NCI-H2171 (cell line): Measurements from ENCODE around the gene DRGX.

Experiments used
- DNase-seq: peaks from one replicate; lab custom pipeline; 2025; lab: John Stamatoyannopoulos, UW

Gene DRGX

GRCh38 chr10:49395741-49396665, at the start of gene DRGX:
Gene DRGX, minus strand, starts transcription at chr10:49396089. Its CDS starts 649 bp downstream, at chr10:49395440.
- DNase-seq: no peak

DNA sequence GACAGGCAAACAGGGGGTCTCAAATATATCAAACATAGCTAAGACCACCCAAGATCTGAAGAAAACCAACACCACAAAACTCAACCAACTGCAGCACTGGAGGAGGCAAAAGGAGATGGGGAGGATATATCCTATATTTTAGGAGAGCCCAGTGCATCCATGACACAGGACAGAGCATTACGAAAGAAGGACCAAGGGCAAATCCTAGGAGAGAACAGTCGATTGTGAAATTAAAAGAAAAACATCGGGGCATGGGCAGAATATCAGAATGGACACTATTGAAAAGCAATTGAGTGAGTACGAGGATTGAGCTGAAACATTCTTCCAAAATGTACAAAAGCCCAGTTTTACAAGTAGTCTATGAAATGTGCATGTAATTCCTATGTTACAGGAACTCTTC, 48.5 kb upstream of the DRGX start:
- no peak for DNase-seq

DNA sequence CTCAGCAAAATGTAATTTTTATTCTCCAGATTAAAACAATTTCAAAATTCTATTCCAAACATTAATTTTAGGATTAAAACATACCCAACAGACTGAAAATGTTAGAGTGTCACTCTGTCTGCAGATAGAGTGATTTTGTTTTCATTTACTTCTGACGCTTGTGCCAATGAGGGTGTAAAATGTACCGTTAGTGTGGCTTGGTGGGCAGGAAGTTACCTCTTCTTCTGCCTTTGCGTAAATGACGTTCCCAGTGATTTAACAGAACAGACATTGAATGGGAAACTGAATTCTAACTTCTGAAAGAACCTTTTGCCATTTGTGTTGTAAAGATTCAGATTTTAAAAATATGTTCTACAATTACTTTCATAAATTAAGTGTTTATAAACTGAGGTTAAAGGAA, 47.0 kb upstream of the DRGX start:
- no peak for DNase-seq

DNA sequence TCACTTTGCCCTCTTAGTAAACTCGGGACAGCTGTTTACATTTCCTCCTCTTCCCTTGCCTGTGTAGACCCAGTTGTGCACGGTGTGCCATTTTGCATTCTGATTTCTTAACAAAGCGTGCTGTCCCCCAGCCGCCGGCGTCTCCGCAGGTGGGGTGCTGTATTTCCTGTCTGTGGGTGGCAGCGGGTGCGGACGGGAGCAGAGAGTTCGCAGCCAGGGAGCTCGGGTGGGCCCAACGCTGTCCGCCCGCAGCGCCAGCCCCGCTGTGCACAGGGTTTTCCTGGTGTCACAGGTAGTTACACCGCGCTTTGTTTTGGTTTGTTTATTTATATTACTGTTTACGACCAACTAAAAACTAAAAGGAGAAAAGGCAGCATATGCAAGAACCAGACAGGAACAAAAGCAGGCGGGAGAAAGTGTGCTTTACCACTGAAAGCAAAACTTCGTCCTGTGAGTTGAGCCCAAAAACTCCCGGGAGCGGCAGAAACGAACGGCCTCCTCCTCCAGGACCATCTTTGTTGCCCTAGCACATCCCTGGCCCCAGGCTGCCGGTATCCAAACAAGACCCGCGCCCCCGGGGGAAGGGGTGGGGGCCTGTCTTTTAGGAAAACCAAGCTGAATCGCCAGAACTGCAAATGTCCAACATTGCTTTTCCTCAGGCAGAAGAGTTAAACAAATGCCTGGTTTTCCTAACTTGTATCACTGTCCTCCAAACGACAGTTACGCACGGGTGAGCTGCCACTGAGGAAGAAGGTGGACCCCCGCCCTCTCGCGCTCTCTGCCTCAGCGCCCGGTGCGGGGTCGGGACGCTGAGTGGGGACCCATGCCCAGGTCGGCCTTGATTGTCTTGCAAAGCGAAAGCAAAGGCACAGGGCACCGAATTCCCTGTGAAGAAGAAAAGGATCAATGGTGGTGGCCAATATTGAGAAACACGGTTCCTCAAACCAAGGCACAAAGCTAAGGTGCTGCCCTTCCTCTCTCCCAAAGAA, 45.9 kb upstream of the DRGX start:
- no peak for DNase-seq

DNA sequence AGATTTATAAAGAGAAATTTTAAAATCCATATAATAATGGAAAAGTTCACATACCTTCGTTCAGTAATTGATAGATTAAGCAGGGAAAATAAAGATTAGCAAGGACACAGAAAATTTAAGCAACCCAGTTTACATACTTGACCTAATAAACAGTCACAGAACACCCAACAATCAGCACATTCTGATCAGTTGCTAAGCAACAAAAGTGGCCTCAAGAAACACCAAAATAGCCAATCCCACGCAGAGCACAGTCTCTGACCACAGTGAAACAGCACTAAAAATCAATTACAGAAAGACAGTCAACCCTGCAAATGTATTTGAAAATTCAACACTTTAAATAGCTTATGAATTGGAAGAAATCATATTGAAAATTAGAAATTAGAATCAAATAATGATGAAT, 39.3 kb upstream of the DRGX start:
- DNase-seq: no peak

GRCh38 chr10:49433069-49433468, 37.2 kb upstream of the DRGX start:
- DNase-seq: no peak

GRCh38 chr10:49431426-49431825, 35.5 kb upstream of the DRGX start:
- DNase-seq: no peak

DNA sequence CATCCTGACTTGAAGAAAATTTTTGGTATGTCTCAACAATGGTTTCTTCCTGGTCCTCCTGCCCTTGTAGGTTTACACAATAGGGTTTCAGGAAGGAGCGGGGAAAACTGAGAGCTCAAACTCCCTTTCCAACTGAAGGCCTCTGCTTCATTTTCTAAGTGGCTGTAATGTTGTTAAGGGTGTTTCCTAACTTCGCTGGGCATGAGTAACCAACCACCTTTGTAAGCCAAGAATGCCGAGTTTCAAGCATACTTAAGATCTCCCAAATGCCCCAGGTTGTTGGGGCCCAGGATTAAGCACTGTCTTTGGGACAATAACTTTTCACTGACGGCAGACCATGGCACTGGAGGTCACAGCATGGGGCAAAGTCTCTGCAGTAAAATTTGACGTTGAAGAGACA, 33.6 kb upstream of the DRGX start:
- no peak for DNase-seq

DNA sequence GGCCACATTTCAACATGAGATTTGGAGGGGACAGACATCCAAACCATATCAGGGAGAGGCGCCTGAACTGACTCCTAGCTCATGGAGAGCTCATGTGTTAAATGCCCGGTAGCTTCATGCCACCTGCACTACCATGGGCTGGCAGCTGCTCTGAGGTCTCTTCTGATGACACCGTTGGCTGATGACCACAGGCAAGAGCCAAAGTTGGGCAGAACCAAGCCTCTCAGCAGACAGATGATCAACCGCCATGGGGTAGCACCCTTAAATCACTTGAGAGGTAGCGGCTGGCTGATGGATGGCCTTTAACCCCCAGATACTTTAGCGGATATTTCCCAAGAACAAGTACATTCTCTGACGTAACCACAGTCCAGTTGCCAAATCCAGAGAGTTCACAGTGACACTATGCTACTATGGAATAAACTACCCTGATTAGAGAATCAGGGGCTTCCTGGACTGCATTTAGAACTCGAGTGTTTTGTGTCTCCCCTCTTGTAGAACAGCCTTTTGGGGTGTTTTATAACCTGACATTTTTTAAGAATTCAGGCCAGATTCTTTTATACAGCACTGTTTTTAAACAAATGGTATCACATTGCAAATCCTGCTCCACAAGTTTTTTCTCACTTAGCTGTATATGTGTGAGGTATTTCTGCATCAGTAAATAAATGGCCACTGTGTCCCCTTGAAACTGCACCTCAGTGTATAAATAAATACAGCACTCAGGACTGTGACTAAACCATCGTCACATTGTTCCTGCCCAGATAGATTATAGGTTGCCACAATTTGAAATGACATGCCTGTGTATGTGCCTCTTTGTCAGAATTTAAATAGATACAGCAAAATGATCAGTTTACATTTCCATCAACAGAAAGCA, 30.8 kb upstream of the DRGX start:
- no peak for DNase-seq

GRCh38 chr10:49419005-49419404, 23.1 kb upstream of the DRGX start:
- no peak for DNase-seq

- DNase-seq: no peak
Observed at GRCh38 chr10:49418328-49418727, 22.4 kb upstream of the DRGX start.

DNA sequence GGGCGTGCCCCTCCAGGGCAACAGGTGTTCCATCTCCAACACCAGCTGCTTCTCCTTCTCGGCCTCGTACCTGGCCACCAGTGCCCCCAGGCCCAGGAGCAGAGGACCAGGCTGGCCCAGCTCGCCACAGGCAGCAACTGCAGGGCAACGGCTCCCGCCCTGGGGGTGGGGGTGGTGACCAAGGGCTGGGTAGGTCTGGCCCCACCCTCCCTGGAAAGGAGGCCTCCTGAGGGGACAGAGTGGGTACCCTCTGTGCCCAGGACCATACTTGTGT, 22.1 kb upstream of the DRGX start:
- no peak for DNase-seq

- no peak for DNase-seq
Observed at GRCh38 chr10:49417311-49418052, 21.6 kb upstream of the DRGX start.

GRCh38 chr10:49415846-49416245, 20.0 kb upstream of the DRGX start:
- no peak for DNase-seq

DNA sequence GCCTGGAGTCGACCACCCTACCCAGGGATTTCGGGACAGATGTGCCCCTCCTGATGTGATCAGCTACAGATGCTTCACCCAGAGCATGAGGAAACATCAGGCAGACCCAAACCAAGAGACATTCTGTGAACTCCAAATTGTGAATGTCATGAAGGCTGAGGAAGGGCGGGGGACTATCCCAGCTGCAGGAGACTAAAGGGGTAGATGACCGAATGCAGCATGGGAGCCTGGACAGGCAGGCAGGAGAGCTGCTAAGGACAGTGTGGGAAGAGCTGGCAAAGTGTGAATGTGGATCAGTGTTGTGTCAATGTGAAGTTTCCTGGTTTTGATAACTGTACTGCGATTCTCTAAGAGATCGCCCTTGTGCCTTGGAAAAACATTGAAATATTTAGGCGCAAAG, 19.2 kb upstream of the DRGX start:
- DNase-seq: no peak

DNA sequence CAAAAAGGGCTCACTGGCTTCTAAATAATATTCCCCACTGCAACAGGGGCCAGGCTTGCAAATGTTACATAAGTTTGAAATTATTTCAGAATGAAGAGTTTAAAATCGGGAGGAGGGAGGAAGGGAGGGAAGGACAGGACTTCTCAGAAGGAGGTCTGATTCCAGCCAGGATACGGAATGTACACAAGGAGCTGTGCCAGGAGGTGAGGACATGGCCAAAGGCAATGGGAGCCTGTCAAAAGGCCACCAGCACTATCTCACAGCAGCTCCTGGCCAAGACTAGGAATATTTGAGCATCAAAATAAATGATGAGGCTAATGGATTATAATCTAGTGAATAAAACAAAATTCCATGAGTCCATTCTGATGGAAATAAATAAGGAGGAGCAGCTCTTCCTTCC, 18.6 kb upstream of the DRGX start:
- no peak for DNase-seq

GRCh38 chr10:49412571-49412970, 16.7 kb upstream of the DRGX start:
- DNase-seq: no peak

DNA sequence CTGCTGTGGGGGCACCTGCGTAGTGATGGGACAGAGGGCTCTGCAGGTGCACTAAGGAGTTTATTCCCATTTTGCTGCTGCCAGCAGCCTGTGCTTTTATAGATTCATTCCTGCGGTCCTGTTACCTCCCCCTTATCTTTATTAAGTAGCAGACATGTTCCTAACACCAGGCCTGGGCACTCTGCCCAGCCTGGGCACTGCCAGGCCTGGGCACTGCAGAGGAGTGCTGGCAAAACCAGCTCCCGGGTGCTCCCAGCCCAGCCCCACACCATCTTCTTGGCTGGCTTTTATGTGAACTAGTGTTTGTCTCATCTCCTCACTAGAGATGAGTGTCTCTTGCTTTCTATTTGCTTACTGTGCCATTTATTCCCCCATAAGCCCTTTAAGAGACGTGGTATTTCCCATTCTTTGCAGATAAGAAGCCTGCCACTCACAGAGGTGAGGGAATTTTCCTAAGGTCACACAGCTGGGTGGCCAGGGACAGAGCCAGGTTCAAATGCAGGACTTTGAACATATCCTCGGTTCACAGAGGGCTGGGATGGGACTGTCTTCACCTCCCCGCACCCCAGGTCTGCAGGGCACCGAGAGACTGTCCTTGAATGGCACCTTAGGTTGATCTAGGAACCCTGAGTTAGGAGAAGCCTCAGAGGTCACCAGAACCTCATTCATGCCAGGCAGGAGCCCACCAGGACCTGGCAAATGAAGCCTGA, 14.6 kb upstream of the DRGX start:
- DNase-seq: no peak

- no peak for DNase-seq
Observed at GRCh38 chr10:49409755-49410154, 13.9 kb upstream of the DRGX start.

DNA sequence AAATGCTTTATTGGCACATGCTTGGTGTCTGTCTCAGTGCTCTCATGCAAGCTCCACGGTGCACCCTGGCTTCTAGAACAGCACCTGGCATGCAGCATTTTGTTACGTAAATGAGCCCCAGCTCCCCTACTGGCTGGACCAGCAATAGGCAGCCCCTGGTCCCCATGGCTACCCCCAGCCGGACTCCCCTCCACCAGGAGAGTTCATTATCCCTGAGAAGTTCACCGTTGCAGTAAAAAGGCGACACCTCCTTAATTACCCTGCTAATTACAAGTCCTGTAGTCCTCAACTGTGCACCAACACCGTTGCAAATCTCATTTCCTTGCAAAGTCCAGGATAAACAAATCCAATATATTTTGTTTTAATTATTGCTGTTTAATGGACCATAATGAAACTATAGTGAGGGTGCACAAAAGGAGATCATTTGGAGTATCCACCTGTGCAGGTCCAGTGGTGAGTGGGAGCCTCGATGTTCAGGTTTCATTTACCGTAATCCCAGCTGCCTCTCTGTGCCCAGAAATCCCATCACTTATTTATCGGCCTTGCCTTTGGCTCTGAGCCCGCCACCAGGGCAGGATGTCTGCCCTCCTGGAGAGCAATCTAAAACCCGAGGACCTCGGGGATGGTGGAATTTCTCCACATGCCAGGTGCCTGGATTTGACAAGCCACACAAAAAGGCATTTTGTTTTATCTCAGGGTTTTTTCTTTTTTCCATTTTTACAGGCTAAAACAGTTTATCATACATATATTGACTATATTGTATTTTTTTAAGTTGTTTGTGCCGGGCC, 12.8 kb upstream of the DRGX start:
- no peak for DNase-seq
